Hepatocyte (in vitro differentiated cells): Measurements from ENCODE around the gene RPL18. TPM values are rescaled to one million over a fixed set of nuclear protein-coding genes. Genes with fewer than 3 reads are reported as not detected.
"Not testable (repeated sequence)": the region's sequence is repeated elsewhere in the genome, so short reads cannot be mapped to it uniquely, and the experiment has no call there.

Source experiments
- DNase-seq: peaks from one replicate; pipeline ENCODE4 v3.0.0-alpha.2; 2016; ENCODE audit warnings: low spot score
- H2AFZ ChIP-seq: fragments of 200-600 bp; sonication (generic); 2 replicates; pipeline ENCODE4 v1.6.0; 2016; ENCODE audit warnings: antibody characterized with exemption, mild to moderate bottlenecking
- H3K27ac ChIP-seq: fragments of 200-600 bp; sonication (generic); 2 replicates; pipeline ENCODE4 v1.5.1; 2016; ENCODE audit warnings: mild to moderate bottlenecking
- H3K27me3 ChIP-seq: fragments of 200-600 bp; sonication (generic); 2 replicates; pipeline ENCODE4 v1.6.1; 2016
- H3K36me3 ChIP-seq: fragments of 200-600 bp; sonication (generic); replicated peaks from 2 replicates; pipeline ENCODE4 v1.5.1; 2016; ENCODE audit warnings: low read depth; ENCODE audit not compliant: insufficient read depth
- H3K4me1 ChIP-seq: fragments of 200-600 bp; sonication (generic); 2 replicates; pipeline ENCODE4 v1.5.1; 2016; ENCODE audit warnings: mild to moderate bottlenecking, moderate library complexity; ENCODE audit not compliant: insufficient read depth
- H3K4me2 ChIP-seq: fragments of 200-600 bp; sonication (generic); 2 replicates; pipeline ENCODE4 v1.6.0; 2016
- H3K4me3 ChIP-seq: fragments of 200-600 bp; sonication (generic); 2 replicates; pipeline ENCODE4 v1.5.1; 2016; ENCODE audit warnings: mild to moderate bottlenecking
- H3K79me2 ChIP-seq: fragments of 200-600 bp; sonication (generic); 2 replicates; pipeline ENCODE4 v1.6.0; 2017; ENCODE audit warnings: mild to moderate bottlenecking
- H3K9me2 ChIP-seq: fragments of 200-600 bp; sonication (generic); replicated peaks from 2 replicates; pipeline ENCODE4 v1.6.0; 2017; ENCODE audit warnings: mild to moderate bottlenecking; ENCODE audit not compliant: insufficient read depth
- H3K9me3 ChIP-seq: fragments of 200-600 bp; sonication (generic); 2 replicates; pipeline ENCODE4 v1.5.1; 2016; ENCODE audit warnings: low read depth, mild to moderate bottlenecking
- H4K20me1 ChIP-seq: fragments of 200-600 bp; sonication (generic); 2 replicates; pipeline ENCODE4 v1.6.0; 2016; ENCODE audit warnings: mild to moderate bottlenecking; ENCODE audit not compliant: insufficient read depth, poor library complexity, severe bottlenecking
- CTCF ChIP-seq: fragments of 200-600 bp; sonication (generic); IDR thresholded peaks from 2 replicates; pipeline ENCODE4 v1.5.1; 2016; ENCODE audit warnings: antibody characterized with exemption, mild to moderate bottlenecking; ENCODE audit not compliant: poor library complexity
- EZH2 ChIP-seq: fragments of 200-600 bp; sonication (generic); IDR thresholded peaks from 2 replicates; pipeline ENCODE4 v1.6.1; 2016; ENCODE audit warnings: antibody characterized with exemption, mild to moderate bottlenecking, borderline replicate concordance
- EZH2phosphoT487 ChIP-seq: fragments of 200-600 bp; sonication (generic); IDR thresholded peaks from one replicate; pipeline ENCODE4 v1.6.1; 2018; ENCODE audit warnings: antibody characterized with exemption, mild to moderate bottlenecking, low read depth, moderate library complexity; ENCODE audit not compliant: unreplicated experiment, severe bottlenecking
- WGBS: methylation state at CpG from one replicate; pipeline ENCODE4 v1.1.6; 2016; ENCODE audit warnings: low lambda C conversion rate; ENCODE audit errors: missing lambda C conversion rate; 5-methylcytosine and 5-hydroxymethylcytosine counted together
- polyA plus RNA-seq: library from polyadenylated mRNA; unstranded; fragments of >200 nt; fragmentation: Nextera tagmentation; extraction: Ambion mirVana; gene quantifications from 2 replicates; pipeline ENCODE4 v1.2.1, GENCODE V29; 2016
- total RNA-seq: library from RNA; depleted of rRNA; stranded (reverse); fragments of >200 nt; gene quantifications from 2 replicates; pipeline ENCODE4 v1.2.3, GENCODE V29; 2014

Gene RPL18
- total and polyA plus RNA-seq, 2 experiments from 2014 or later = 623 to 1,372 TPM

GRCh38 chr19:48633148-48634035 is 14.4 kb upstream of the RPL18 start:
- Histone ChIP-seq H4K20me1 (no peaks in the 10 kb centered on the region), H3K9me3 (no peaks in the 10 kb centered on the region), H3K4me1 (peaks cover 37% of the 10 kb centered on the region), H3K9me2 (no peaks in the 10 kb centered on the region), H2AFZ (no peak overlapping the region), H3K4me3 (no peak overlapping the region), H3K27ac (peak overlapping the region; percentile 44), H3K4me2 (peak overlapping the region; percentile 64), H3K27me3 (no peaks in the 10 kb centered on the region), H3K79me2 (peaks cover 5% of the 10 kb centered on the region), H3K36me3 (no peaks in the 10 kb centered on the region)
- TF ChIP-seq EZH2 = no peak
- no peak for TF ChIP-seq EZH2phosphoT487
- no peak for TF ChIP-seq CTCF
- 81% methylated on average over 21 of the region's 22 CpGs for WGBS
- DNase-seq = peak; percentile 54

GRCh38 chr19:48632692-48633147 is 13.7 kb upstream of the RPL18 start:
- no peak for TF ChIP-seq CTCF
- no peak for TF ChIP-seq EZH2
- TF ChIP-seq EZH2phosphoT487 = no peak
- Histone ChIP-seq H3K27me3 (no peaks in the 10 kb centered on the region), H3K36me3 (no peaks in the 10 kb centered on the region), H3K9me2 (no peaks in the 10 kb centered on the region), H3K4me2 (no peak overlapping the region), H3K79me2 (peaks cover 5% of the 10 kb centered on the region), H3K4me3 (no peak overlapping the region), H3K27ac (peak overlapping the region; percentile 44), H4K20me1 (no peaks in the 10 kb centered on the region), H3K9me3 (no peaks in the 10 kb centered on the region), H3K4me1 (peaks cover 38% of the 10 kb centered on the region), H2AFZ (no peak overlapping the region)
- peak; percentile 16 for DNase-seq

- not testable (repeated sequence) for H3K79me2 ChIP-seq, H3K36me3 ChIP-seq, H3K4me3 ChIP-seq, H3K27ac ChIP-seq, H3K9me2 ChIP-seq, H3K27me3 ChIP-seq, DNase-seq, H2AFZ ChIP-seq, H3K4me2 ChIP-seq, H4K20me1 ChIP-seq, H3K9me3 ChIP-seq
- peaks cover 42% of the 10 kb centered on the region for H3K4me1 ChIP-seq
- WGBS = 94% methylated on average over 11 of the region's 11 CpGs
Measured at GRCh38 chr19:48632286-48632685, 13.3 kb upstream of the RPL18 start.

- DNase-seq = no peak
- Histone ChIP-seq H3K9me2 (no peaks in the 10 kb centered on the region), H3K27ac (peak overlapping the region; percentile 80), H3K79me2 (peaks cover 7% of the 10 kb centered on the region), H3K9me3 (no peaks in the 10 kb centered on the region), H3K4me1 (peaks cover 48% of the 10 kb centered on the region), H4K20me1 (no peaks in the 10 kb centered on the region), H3K27me3 (no peaks in the 10 kb centered on the region), H2AFZ (no peak overlapping the region), H3K36me3 (no peaks in the 10 kb centered on the region), H3K4me2 (peak overlapping the region; percentile 66), H3K4me3 (no peak overlapping the region)
- TF ChIP-seq EZH2phosphoT487 = no peak
- TF ChIP-seq EZH2 = no peak
- WGBS = 72% methylated on average over 3 of the region's 3 CpGs
Measured at GRCh38 chr19:48631225-48631624, 12.2 kb upstream of the RPL18 start.
